HG03108 (cell line): Measurements from ENCODE around the gene PPP2R2B.
A peak's percentile ranks its signal among the peaks of the same experiment; 100 is the strongest.
"Not testable (repeated sequence)": the region's sequence is repeated elsewhere in the genome, so short reads cannot be mapped to it uniquely, and the experiment has no call there.

Source experiments
- ATAC-seq: cut with Tn5 transposase; IDR thresholded peaks from one replicate; pipeline ENCODE4 v1.9.1; 2021; ENCODE audit warnings: moderate library complexity; ENCODE audit not compliant: unreplicated experiment

PPP2R2B gene

GRCh38 chr5:146751781-146752401 is 126.7 kb downstream of the PPP2R2B start:
- peak; percentile 100 for ATAC-seq

- ATAC-seq, result no peak
Measured at GRCh38 chr5:146751054-146751453, 127.5 kb downstream of the PPP2R2B start.

- no peak for ATAC-seq
Measured at GRCh38 chr5:146748533-146748932, 130.0 kb downstream of the PPP2R2B start.

GRCh38 chr5:146745931-146746577 is 132.5 kb downstream of the PPP2R2B start:
- no peak for ATAC-seq

GRCh38 chr5:146744068-146744745 is 134.3 kb downstream of the PPP2R2B start:
- ATAC-seq, result no peak

- no peak for ATAC-seq
Measured at GRCh38 chr5:146734936-146735577, 143.5 kb downstream of the PPP2R2B start.

GRCh38 chr5:146732962-146733361 is 145.6 kb downstream of the PPP2R2B start:
- ATAC-seq, result no peak

GRCh38 chr5:146731909-146732659 is 146.5 kb downstream of the PPP2R2B start:
- no peak for ATAC-seq

GRCh38 chr5:146728746-146729145 is 149.8 kb downstream of the PPP2R2B start:
- not testable (repeated sequence) for ATAC-seq

GRCh38 chr5:146726891-146727290 is 151.7 kb downstream of the PPP2R2B start:
- ATAC-seq, result no peak

GRCh38 chr5:146726020-146726419 is 152.5 kb downstream of the PPP2R2B start:
- no peak for ATAC-seq

GRCh38 chr5:146725025-146725424 is 153.5 kb downstream of the PPP2R2B start:
- no peak for ATAC-seq

GRCh38 chr5:146722361-146722779 is 156.2 kb downstream of the PPP2R2B start:
- no peak for ATAC-seq

GRCh38 chr5:146721073-146721815 is 157.3 kb downstream of the PPP2R2B start:
- no peak for ATAC-seq

GRCh38 chr5:146720107-146720506 is 158.4 kb downstream of the PPP2R2B start:
- ATAC-seq, result no peak

GRCh38 chr5:146719179-146719578 is 159.4 kb downstream of the PPP2R2B start:
- ATAC-seq, result no peak

GRCh38 chr5:146718609-146719008 is 159.9 kb downstream of the PPP2R2B start:
- ATAC-seq, result no peak

GRCh38 chr5:146717951-146718350 is 160.6 kb downstream of the PPP2R2B start:
- no peak for ATAC-seq

GRCh38 chr5:146716636-146717035 is 161.9 kb downstream of the PPP2R2B start:
- ATAC-seq, result no peak

GRCh38 chr5:146710348-146710747 is 168.2 kb downstream of the PPP2R2B start:
- ATAC-seq, result no peak
